K562 (cell line): ENCODE measurements around the gene TRAPPC2L. TPM values are rescaled to one million over a fixed set of nuclear protein-coding genes. Genes with fewer than 3 reads are reported as not detected.

ENCODE experiments used
- ATAC-seq: fragments of 200-7000 bp; cut with Tn5 transposase; 3 replicates; pipeline ENCODE4 v1.9.1; 2020; ENCODE audit warnings: moderate library complexity
- BruUV-seq: library from RNA; stranded (reverse); fragments of 400-500 nt; replicated peaks from 2 replicates; lab custom pipeline; 2021; lab: Mats Ljungman, UMichigan
- CTCF ChIA-PET: fragments of 300-600 bp; formaldehyde crosslinking; extraction: SDS; loops from one replicate; lab custom pipeline; 2021; ENCODE audit warnings: low intra/inter-chr PET ratio; lab: Yijun Ruan, JAX
- POLR2A ChIA-PET: fragments of 300-600, 350-650 bp; sonication (Branson Sonifier 250); formaldehyde crosslinking; extraction: SDS; loops from one replicate; lab custom pipeline; 2021; ENCODE audit warnings: antibody characterized with exemption, inconsistent platforms; lab: Yijun Ruan, JAX
- DNase-seq, 4 experiments: peaks; one replicate each; pipeline versions ENCODE4 v3.0.0 to v3.0.0-alpha.2; 2011 to 2018; ENCODE audit warnings: low spot score in 3 of 4, mixed read lengths in 3 of 4; ENCODE audit errors: extremely low read depth in 1 of 4
- FAIRE-seq: peaks from 2 replicates; lab custom pipeline; 2011; peaks lifted over from hg19 to GRCh38; lab: Jason Lieb, UNC
- H2AFZ ChIP-seq: 2 replicates; pipeline ENCODE4 v1.6.0; 2011; ENCODE audit warnings: low read depth, low read length, control low read depth, inconsistent platforms
- H3K27ac ChIP-seq: fragments of 200-600 bp; 3 replicates; pipeline ENCODE4 v1.8.0; 2011; ENCODE audit warnings: low read depth, mild to moderate bottlenecking, control low read depth, inconsistent platforms, low read length, moderate library complexity, mixed read lengths; ENCODE audit errors: extremely low read depth
- H3K27me3 ChIP-seq, 2 experiments: fragments of 300-600 bp in 1 of 2; 2 replicates in 1 of 2; 3 replicates in 1 of 2; pipeline versions ENCODE4 v1.6.0 to v1.8.0; 2011; ENCODE audit warnings: inconsistent platforms in 2 of 2, low read length in 2 of 2, mild to moderate bottlenecking in 1 of 2, mixed read lengths in 1 of 2, moderate library complexity in 1 of 2; ENCODE audit not compliant: control insufficient read depth in 2 of 2, insufficient read depth in 2 of 2
- H3K36me3 ChIP-seq: fragments of 300-600 bp; 3 replicates; pipeline ENCODE4 v1.8.0; 2011; ENCODE audit warnings: mild to moderate bottlenecking, low read length, inconsistent platforms; ENCODE audit not compliant: control insufficient read depth, insufficient read depth
- H3K4me1 ChIP-seq, 2 experiments: fragments of 200-600 bp in 1 of 2; replicated peaks in 1 of 2; 2 replicates in 1 of 2; 3 replicates in 1 of 2; pipeline versions ENCODE4 v1.5.1 to v1.8.0; 2011; ENCODE audit warnings: inconsistent platforms in 2 of 2, low read length in 2 of 2, mild to moderate bottlenecking in 1 of 2, mixed read lengths in 1 of 2, moderate library complexity in 1 of 2; ENCODE audit not compliant: control insufficient read depth in 2 of 2, insufficient read depth in 2 of 2
- H3K4me2 ChIP-seq: 2 replicates; pipeline ENCODE4 v1.6.1; 2011; ENCODE audit warnings: low read length, control low read depth, inconsistent platforms, mixed read lengths; ENCODE audit not compliant: insufficient read depth
- H3K4me3 ChIP-seq: fragments of 200-600 bp; sonication (generic), shearing (Covaris generic); 2 replicates; pipeline ENCODE4 v1.5.1; 2016; ENCODE audit warnings: control low read depth, inconsistent platforms
- H3K79me2 ChIP-seq: fragments of 200-600 bp; 3 replicates; pipeline ENCODE4 v1.8.0; 2011; ENCODE audit warnings: low read length, inconsistent platforms; ENCODE audit not compliant: control insufficient read depth, insufficient read depth
- H3K9ac ChIP-seq, 2 experiments: 2 replicates each; pipeline versions ENCODE4 v1.6.0 to v1.6.1; 2011; ENCODE audit warnings: low read depth in 2 of 2, low read length in 2 of 2, control low read depth in 1 of 2, inconsistent platforms in 1 of 2, mild to moderate bottlenecking in 1 of 2, mixed read lengths in 1 of 2; ENCODE audit not compliant: insufficient read depth in 1 of 2
- H3K9me1 ChIP-seq: one replicate; pipeline ENCODE4 v1.6.0; 2011; ENCODE audit warnings: inconsistent platforms, mild to moderate bottlenecking, low read length, moderate library complexity; ENCODE audit not compliant: control insufficient read depth, insufficient read depth
- H3K9me3 ChIP-seq: replicated peaks from 2 replicates; pipeline ENCODE4 v1.5.1; 2011; ENCODE audit warnings: low read depth, low read length, inconsistent platforms; ENCODE audit not compliant: control insufficient read depth, insufficient read depth
- H4K20me1 ChIP-seq: replicated peaks from 2 replicates; pipeline ENCODE4 v1.6.1; 2011; ENCODE audit warnings: low read length, inconsistent platforms, mixed read lengths; ENCODE audit not compliant: control insufficient read depth, insufficient read depth
- E4F1 ChIP-seq: fragments of 250-450 bp; sonication (Bioruptor Pico); IDR thresholded peaks from 2 replicates; pipeline ENCODE4 v1.5.0; 2021; ENCODE audit warnings: mild to moderate bottlenecking, borderline replicate concordance
- PRDM10 ChIP-seq: fragments of 450-650 bp; IDR thresholded peaks from 2 replicates; pipeline ENCODE4 v1.6.1; 2018; ENCODE audit not compliant: partially characterized antibody
- STAG1 ChIP-seq: sonication (generic); formaldehyde crosslinking; IDR thresholded peaks from 2 replicates; pipeline ENCODE4 v1.5.0; 2020; ENCODE audit warnings: missing genetic modification reagents, borderline replicate concordance
- STAT6 ChIP-seq: sonication (generic); formaldehyde crosslinking; IDR thresholded peaks from 2 replicates; pipeline ENCODE4 v1.8.1; 2023; ENCODE audit warnings: mild to moderate bottlenecking, missing genetic modification reagents
- WGBS: fragments of 100-300 bp; shearing (Covaris generic); methylation state at CpG from one replicate; pipeline ENCODE4 v1.1.6; 2016; ENCODE audit warnings: low coverage, mixed read lengths; ENCODE audit not compliant: insufficient coverage; ENCODE audit errors: missing lambda C conversion rate; 5-methylcytosine and 5-hydroxymethylcytosine counted together
- in situ Hi-C: fragments of 300-500 bp; cut with MboI; formaldehyde crosslinking; loops from 4 replicates; pipeline ENCODE4 v1.15.0; 2018; ENCODE audit warnings: inconsistent platforms, mixed read lengths
- intact Hi-C: fragments of 100-400 bp; cut with micrococcal nuclease; formaldehyde crosslinking; loops from 2 replicates; pipeline ENCODE4 v1.14.2; 2022
- polyA plus RNA-seq, 8 experiments: library from polyadenylated mRNA; depleted of rRNA in 4 of 8; stranded (reverse) in 5 of 8; unstranded in 3 of 8; fragments of >200 nt; fragmentation: Nextera tagmentation in 2 of 8; fragmentation: Illumina TruSeq in 1 of 8; extraction: Ambion mirVana in 2 of 8; extraction: Trizol in 1 of 8; gene quantifications; 2 replicates each; pipeline versions ENCODE4 v1.2.1 to v1.2.3, GENCODE V29; 2011 to 2014; ENCODE audit warnings: inconsistent platforms in 1 of 8, missing spikeins in 1 of 8
- total RNA-seq, 7 experiments: library from RNA; depleted of rRNA in 6 of 7; stranded (reverse); fragments of >200 nt in 6 of 7; fragmentation: Illumina TruSeq in 2 of 7; extraction: Trizol in 2 of 7; gene quantifications; 2 replicates each; pipeline versions ENCODE4 v1.2.1 to v1.2.3, GENCODE V29; 2011 to 2021; ENCODE audit warnings: low replicate concordance in 1 of 7

TRAPPC2L gene
- total and polyA plus RNA-seq, 9 of the 15 experiments (the other 6 are each of a cell fraction or from before 2014, with no cell fraction given) = 60.4 to 398 (median 97.5) TPM

DNA sequence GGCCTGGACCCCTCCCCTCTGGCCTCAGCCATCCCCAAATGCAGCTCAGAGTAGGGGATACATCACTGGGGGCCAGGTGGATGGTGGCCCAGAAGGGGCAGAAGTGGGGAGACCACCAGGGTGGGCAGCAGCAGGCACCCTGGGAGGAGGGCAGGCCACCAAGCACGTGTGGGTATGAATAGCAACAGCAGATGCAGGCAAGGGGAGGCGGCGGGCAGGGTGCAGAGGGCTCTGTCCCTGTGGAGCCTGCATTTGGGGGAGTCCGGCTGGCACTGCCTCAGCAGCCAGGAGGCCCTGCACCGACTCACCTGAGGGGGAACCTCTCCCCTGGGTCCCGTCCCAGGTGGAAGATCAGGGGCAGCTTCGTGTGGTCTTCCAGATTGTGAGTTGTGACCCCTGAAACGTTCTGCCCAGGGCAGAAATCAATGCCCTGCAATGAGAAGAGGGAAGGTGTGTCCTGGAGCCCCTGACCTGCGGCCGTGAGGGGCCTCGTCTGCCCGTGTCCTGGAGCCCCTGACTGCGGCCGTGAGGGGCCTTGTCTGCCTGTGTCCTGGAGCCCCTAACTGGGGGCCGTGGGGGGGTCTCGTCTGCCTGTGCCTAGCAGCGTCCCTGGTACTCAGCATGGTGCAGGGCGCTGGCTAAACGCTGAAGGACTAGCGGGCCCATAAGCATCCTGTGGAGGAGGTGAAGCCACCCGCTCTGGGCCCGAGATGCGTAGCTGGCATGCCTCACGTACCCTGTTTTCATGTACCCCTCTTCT lies 34.5 kb upstream of the TRAPPC2L start:
- Histone ChIP-seq H3K4me3 (no peak overlapping the region), H3K27ac (no peak overlapping the region), H3K4me1 (peaks cover 0 to 45% of the 10 kb centered on the region in 2 experiments; a peak in 2 of 5 replicates), H3K9me1 (no peaks in the 10 kb centered on the region), H3K9me3 (no peaks in the 10 kb centered on the region), H3K27me3 (no peaks in the 10 kb centered on the region), H3K9ac (no peak overlapping the region), H4K20me1 (no peaks in the 10 kb centered on the region), H3K36me3 (no peaks in the 10 kb centered on the region), H3K79me2 (no peaks in the 10 kb centered on the region), H2AFZ (no peak overlapping the region), H3K4me2 (no peak overlapping the region)
- FAIRE-seq (no peak), ATAC-seq (no peak), DNase-seq (no peak)
- intact Hi-C loops (no loop called here), in situ Hi-C loops (no loop called here)
- POLR2A ChIA-PET = interaction anchor here (0.6 kb wide), 1 partner anchor 56 kb away, joined by 3 read pairs; no protein-coding TSS in a partner anchor
- 73% methylated on average over 21 of the region's 24 CpGs for WGBS
- BruUV-seq = no TSS peak
- CTCF ChIA-PET = no interaction called here
- TF ChIP-seq PRDM10 (no peak), STAT6 (no peak), STAG1 (CRISPR knock-in tag) (no peak), E4F1 (no peak)
